Measurements from ENCODE around the gene RBM38.

GRCh38 chr20:57458400-57459160, 67.4 kb downstream of the RBM38 start:
- TF ChIP-seq, protein P1, sequence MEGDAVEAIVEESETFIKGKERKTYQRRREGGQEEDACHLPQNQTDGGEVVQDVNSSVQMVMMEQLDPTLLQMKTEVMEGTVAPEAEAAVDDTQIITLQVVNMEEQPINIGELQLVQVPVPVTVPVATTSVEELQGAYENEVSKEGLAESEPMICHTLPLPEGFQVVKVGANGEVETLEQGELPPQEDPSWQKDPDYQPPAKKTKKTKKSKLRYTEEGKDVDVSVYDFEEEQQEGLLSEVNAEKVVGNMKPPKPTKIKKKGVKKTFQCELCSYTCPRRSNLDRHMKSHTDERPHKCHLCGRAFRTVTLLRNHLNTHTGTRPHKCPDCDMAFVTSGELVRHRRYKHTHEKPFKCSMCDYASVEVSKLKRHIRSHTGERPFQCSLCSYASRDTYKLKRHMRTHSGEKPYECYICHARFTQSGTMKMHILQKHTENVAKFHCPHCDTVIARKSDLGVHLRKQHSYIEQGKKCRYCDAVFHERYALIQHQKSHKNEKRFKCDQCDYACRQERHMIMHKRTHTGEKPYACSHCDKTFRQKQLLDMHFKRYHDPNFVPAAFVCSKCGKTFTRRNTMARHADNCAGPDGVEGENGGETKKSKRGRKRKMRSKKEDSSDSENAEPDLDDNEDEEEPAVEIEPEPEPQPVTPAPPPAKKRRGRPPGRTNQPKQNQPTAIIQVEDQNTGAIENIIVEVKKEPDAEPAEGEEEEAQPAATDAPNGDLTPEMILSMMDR (IDR thresholded peaks at IDR 0.05; ENCODE audit: insufficient read depth, low read length, poor library complexity, severe bottlenecking) = no peak
- TF ChIP-seq EZH2phosphoT487 (conservative IDR thresholded peaks at IDR 0.05; ENCODE audit: low read length) = no peak
